ENCODE data around the gene UBE2U.

UBE2U gene

DNA sequence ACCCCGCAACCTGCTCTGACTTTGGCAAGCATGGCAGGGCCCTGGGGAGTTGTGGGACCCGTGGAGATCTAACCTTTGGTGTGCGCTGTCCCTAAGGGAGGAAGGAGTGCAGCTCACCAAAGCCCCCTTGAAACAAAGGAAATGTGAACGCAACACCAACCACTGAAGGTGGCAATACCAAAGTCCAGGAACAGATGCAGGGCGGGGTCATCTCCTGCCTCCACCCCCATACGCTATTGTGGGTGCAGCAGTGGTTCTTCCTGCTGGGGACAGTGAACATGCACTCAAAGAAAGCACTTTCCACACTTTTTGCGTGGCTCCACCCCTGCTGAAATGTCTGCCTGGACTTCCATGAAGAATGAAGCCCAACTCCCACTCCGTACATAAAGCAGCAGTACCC is 93.0 kb downstream of the UBE2U start:
- DNase-seq, result no peak

DNA sequence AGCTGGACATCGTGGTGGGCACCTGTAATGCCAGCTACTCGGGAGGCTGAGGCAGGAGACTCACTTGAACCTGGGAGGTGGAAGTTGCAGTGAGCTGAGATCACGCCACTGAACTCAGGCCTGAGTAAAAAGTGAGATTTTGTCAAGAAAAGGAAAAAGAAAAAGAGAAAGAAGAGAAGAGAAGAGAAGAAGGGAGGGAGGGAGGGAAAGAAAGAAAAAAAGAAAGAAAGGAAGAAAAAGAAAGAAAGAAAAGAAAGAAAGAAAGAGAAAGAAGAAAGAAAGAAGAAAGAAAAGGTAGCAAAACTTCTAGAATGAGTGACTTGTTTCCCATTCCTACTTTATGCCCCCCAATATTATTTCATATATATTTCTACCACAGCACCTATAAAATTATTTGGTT is 98.8 kb downstream of the UBE2U start:
- no peak for DNase-seq

DNA sequence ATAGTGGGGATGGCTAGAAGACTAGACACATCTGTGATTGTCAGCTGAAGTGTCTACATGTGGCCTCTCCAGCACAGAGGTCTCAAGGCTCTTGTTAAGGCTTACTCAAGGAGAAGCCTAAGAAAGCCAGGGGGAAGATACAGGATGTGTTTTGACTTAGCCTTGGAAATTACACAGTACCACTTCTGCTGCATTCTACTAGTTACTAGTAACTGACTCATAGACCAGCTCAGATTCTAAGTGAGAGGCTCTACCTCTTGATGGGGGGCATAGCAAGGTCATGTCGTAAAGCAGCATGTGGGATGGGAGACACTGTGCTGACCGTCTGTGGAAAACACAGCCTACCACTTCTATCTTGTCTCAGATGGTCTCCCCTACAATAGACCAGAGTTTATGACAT is 99.5 kb downstream of the UBE2U start:
- no peak for DNase-seq

DNA sequence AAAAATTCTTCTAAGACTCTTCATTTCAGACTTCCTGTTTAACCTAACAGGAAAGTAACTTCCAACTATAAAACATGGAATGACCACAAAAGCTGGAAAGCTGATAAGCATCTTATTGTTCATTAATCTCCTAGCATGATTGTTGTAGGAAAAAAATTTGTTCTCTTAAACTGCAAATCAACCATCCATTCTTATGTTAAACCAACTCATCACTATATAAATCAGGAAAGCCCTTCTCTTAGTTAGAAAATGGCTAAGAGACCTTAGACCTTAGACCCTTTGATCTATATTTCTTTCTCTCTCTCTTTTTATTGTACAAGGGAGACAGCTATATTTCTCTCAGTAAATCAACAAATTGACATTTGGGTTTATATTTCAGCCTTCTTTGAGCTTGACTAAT is 101.4 kb downstream of the UBE2U start:
- DNase-seq, result no peak

DNA sequence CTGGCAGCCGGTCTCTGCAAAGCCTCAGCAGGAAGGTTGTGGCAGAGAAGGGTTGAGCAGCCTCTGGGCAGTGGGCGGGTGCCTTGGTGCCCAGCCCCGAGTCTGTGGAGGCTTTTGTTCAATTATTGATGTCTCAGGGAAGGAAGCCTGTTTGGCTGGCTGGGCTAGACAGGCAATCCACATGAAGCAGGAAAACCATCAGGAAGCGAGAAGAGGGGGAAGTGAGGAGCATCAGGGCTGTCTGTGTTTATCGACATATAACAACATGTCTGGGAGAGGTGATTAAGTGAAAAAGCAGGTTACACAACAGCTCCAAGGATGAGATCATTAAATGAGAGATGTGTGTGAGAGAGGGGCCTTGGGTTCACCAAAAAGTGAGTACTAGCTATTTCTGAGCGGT is 105.4 kb downstream of the UBE2U start:
- no peak for DNase-seq

DNA sequence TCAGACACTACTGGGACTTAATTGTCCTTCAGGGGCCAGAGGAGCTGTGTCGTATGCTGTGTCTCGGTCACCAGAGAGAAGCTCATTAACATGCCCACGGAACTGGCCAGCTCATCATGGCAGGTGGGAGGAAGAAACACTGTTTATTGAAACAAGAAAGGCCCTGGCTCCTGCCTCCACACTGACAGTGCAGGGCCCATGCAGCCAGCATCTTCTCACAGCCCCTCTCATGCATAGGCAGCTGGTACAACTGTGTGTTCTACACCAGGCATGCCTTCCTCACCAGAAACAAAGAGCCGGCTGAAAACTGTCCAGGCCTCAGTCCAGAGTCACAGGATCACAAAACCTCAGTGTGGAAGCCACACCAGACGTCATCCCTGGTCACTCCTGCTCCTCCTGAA is 106.0 kb downstream of the UBE2U start:
- DNase-seq, result no peak

DNA sequence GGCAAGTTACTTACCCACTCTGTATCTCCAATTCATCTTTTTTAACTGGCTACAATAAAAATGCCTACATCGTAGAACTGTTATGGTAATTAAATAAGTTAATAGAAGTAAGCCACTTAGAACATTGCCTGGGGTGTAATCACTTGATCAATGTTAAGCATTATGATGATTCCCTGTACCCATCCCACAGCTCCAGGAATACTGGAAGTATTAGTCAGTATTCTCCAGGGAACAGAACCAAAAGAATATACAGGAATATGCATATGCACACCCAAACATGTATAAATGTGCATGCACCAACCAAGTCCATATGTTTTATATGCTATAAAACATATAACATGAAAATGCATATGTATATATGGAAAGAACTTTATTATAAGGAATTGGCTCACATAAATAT is 107.3 kb downstream of the UBE2U start:
- DNase-seq, result no peak

DNA sequence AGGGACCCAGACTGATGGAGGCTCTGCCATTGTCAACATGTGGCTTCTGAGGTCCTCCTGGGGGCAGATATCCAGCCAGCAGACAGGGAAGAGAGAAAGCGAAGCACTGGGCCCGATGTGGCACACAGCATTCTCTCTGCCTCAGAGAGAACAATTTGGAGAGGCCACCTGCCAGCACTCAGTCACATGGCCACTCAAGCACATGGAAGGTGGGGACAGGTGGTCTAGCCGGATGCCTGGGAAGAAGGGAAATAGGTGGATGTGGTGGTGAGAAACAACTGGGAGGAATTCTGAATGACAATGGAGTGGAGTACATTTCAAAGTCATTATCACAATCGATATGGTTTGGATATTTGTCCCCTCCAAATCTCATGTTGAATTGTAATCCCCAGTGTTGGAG is 109.0 kb downstream of the UBE2U start:
- no peak for DNase-seq

DNA sequence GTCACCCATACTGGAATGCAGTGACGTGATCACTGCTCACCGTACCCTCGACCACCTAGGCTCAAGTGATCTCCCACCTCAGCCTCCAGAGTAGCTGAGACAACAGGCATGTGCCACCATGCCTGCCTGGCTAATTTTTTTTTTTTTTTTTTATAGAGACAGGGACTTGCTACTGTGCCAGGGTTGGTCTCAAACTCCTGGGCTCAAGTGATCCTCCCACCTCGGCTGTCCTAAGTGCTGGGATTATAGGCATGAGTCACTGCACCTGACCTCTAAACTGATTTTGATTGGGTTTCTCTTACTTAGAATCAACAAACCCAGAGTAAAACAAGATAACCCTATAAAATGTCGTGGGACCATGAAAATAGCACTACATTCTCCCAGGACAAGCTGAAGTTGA is 112.0 kb downstream of the UBE2U start:
- no peak for DNase-seq

All from NCI-H187 treated with DMSO at 0.1 percent for 48 hours (cell line).